22Rv1 (cell line): ENCODE results near the gene STOM.

Experiments used
- CTCF ChIP-seq: fragments of 450-650 bp; IDR thresholded peaks from 2 replicates; pipeline ENCODE4 v1.5.1; 2017; ENCODE audit warnings: mild to moderate bottlenecking
- ZFX ChIP-seq: fragments of 450-650 bp; IDR thresholded peaks from 2 replicates; pipeline ENCODE4 v1.6.1; 2017; ENCODE audit warnings: antibody characterized with exemption, borderline replicate concordance

GRCh38 chr9:121353241-121354061 lies 16.6 kb downstream of the STOM start:
- TF ChIP-seq CTCF (no peak), ZFX (no peak)
